HEK293T (cell line): ENCODE measurements around the gene PEX14.

Experiments used
- FOXA1 ChIP-seq: fragments of 450-650 bp; IDR thresholded peaks from 2 replicates; pipeline ENCODE4 v1.6.1; 2016; ENCODE audit warnings: mild to moderate bottlenecking
- NFRKB ChIP-seq: fragments of 450-650 bp; IDR thresholded peaks from 2 replicates; pipeline ENCODE4 v1.6.1; 2016; ENCODE audit warnings: mild to moderate bottlenecking, moderate library complexity
- TARDBP ChIP-seq: fragments of 450-650 bp; IDR thresholded peaks from 2 replicates; pipeline ENCODE4 v1.6.1; 2016

- no peak for TF ChIP-seq FOXA1
- no peak for TF ChIP-seq TARDBP
- TF ChIP-seq NFRKB, result no peak
These were observed 151.5 kb downstream of the PEX14 start for GRCh38 chr1:10626131-10626731.
